Measurements from ENCODE around the gene NAP1L5. TPM values are rescaled to one million over a fixed set of nuclear protein-coding genes. Genes with fewer than 3 reads are reported as not detected.

The NAP1L5 gene
- total RNA-seq, 1 donor from 2014 or later, result 5.6 TPM

DNA sequence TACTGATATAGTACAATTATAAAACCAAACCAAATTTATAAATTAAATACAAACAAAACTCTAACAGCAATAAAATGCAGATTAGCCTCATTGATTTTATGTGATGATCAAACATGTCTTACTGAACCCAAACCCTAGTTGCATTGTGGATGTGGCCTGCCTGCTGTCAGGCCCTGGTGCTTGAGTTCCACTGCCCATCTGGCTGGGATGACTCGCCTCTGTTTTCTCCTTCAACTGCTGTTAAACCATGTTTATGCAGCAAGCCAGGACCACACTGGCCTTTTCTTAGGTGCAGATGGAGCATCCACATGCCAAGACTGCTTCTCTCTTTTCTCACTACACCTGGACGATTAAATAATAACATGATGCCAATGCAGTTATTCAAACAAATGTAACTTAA is 22.6 kb downstream of the NAP1L5 start:
- no peaks in the 10 kb centered on the region for H3K27me3 Mint-ChIP-seq (ENCODE audit: low read depth)
- intact Hi-C loops (cut with micrococcal nuclease), result no loop called here
- H3K36me3 Mint-ChIP-seq (ENCODE audit: low read depth), result peaks cover 33% of the 10 kb centered on the region
- peaks cover 5% of the 10 kb centered on the region for H3K4me1 Mint-ChIP-seq (ENCODE audit: low read depth)
- H3K4me3 Mint-ChIP-seq (ENCODE audit: low read depth), result no peak overlapping the region
- H3K27ac Mint-ChIP-seq, result no peak overlapping the region
- no peaks in the 10 kb centered on the region for H3K9me3 Mint-ChIP-seq
- DNase-seq (ENCODE audit: low spot score), result no peak

DNA sequence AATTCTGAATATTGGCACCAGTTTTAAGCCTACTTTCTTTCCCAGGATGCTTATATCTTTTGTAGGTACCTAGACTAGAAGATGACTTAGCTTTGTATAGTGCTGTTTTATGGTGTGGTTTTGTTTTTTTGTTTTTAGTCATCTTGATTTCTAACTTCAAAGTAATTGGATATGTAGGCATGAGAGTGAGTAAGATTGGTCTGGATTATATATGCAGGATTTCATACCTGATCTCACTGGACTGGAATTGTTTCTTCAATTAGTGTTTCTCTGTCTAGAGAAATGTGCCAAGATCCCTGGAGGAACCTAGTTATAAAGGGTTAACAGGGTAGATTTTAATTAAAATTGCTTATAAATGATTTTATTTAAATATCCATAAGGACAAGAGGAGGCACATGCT is 23.1 kb downstream of the NAP1L5 start:
- no peaks in the 10 kb centered on the region for H3K9me3 Mint-ChIP-seq
- no peak overlapping the region for H3K4me3 Mint-ChIP-seq (ENCODE audit: low read depth)
- intact Hi-C loops (cut with micrococcal nuclease), result no loop called here
- peaks cover 30% of the 10 kb centered on the region for H3K36me3 Mint-ChIP-seq (ENCODE audit: low read depth)
- no peak for DNase-seq (ENCODE audit: low spot score)
- H3K4me1 Mint-ChIP-seq (ENCODE audit: low read depth), result peaks cover 3% of the 10 kb centered on the region
- no peaks in the 10 kb centered on the region for H3K27me3 Mint-ChIP-seq (ENCODE audit: low read depth)
- no peak overlapping the region for H3K27ac Mint-ChIP-seq

DNA sequence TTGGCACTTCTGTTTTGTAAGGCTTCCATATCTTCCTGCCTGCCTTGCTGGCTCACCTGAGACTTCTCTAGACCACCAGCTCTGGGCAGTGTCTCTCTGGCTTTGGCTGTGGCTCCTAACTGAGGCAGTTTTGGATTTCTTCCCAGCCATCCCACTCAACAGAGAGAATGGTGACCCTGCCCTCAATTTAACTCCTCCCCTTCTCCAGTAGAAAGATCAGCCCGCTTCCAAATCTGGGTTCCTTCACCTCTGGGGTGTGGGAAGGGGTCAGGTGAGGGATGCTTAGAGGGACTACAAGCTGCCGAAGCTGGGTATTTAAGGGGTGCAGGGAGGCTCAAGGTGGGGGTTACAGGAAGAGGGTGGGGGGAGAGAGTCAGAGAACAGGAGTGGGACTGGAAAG is 23.7 kb downstream of the NAP1L5 start:
- no peak for DNase-seq (ENCODE audit: low spot score)
- H3K27me3 Mint-ChIP-seq (ENCODE audit: low read depth), result no peaks in the 10 kb centered on the region
- no peak overlapping the region for H3K27ac Mint-ChIP-seq
- H3K36me3 Mint-ChIP-seq (ENCODE audit: low read depth), result peaks cover 31% of the 10 kb centered on the region
- intact Hi-C loops (cut with micrococcal nuclease), result no loop called here
- peaks cover 3% of the 10 kb centered on the region for H3K4me1 Mint-ChIP-seq (ENCODE audit: low read depth)
- H3K9me3 Mint-ChIP-seq, result no peaks in the 10 kb centered on the region
- H3K4me3 Mint-ChIP-seq (ENCODE audit: low read depth), result no peak overlapping the region

DNA sequence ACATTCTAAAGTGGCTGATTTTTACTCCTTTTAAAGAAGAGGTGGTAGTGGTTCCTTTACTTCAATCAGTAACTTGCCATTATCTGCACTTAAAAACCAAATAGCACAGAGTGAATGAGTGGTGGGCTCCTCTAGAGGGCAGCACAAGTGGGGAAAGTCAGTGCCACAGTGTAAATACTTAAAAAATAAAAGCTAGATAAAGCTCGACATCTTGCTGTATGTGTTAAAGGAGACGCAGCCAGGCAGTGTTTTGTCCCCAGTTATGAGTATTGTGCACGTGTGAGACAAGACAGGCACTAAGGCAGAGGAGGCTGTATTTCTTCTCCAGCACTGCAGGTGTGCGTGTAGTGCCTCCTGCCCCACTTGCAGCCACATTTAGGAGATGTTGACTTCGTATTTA is 24.6 kb downstream of the NAP1L5 start:
- H3K36me3 Mint-ChIP-seq (ENCODE audit: low read depth), result peaks cover 29% of the 10 kb centered on the region

DNA sequence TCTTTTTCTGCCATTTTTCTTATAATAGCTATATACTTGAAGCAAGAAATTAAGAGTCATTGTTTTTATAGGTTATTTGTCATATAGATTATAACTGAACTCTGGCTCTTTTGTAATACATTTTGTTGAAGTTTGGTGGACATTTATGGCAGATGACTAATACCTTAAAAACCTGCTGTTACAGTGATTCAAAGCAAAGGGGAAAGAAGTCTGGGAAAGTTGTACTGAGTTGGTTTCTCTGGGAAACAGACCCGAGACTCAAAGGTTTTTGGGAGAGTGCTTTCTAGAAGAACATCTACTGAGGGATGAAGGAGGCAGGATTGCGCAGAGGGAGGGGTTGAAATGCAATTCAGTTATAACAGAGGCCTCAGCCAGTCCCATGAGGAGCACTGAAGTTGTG is 35.9 kb downstream of the NAP1L5 start:
- Mint-ChIP-seq H3K27me3 (ENCODE audit: low read depth) (no peaks in the 10 kb centered on the region), H3K4me3 (ENCODE audit: low read depth) (no peak overlapping the region), H3K36me3 (ENCODE audit: low read depth) (peaks cover 8% of the 10 kb centered on the region), H3K9me3 (no peaks in the 10 kb centered on the region), H3K4me1 (ENCODE audit: low read depth) (peaks cover 10% of the 10 kb centered on the region), H3K27ac (no peak overlapping the region)
- intact Hi-C loops (cut with micrococcal nuclease), result no loop called here
- DNase-seq (ENCODE audit: low spot score), result no peak

More for the DNA sequence above, 24.6 kb downstream of the NAP1L5 start:
- H3K4me3 Mint-ChIP-seq (ENCODE audit: low read depth), result no peak overlapping the region
- peaks cover 3% of the 10 kb centered on the region for H3K4me1 Mint-ChIP-seq (ENCODE audit: low read depth)
- H3K27me3 Mint-ChIP-seq (ENCODE audit: low read depth), result no peaks in the 10 kb centered on the region
- no peak for DNase-seq (ENCODE audit: low spot score)
- H3K27ac Mint-ChIP-seq, result no peak overlapping the region
- intact Hi-C loops (cut with micrococcal nuclease), result no loop called here
- H3K9me3 Mint-ChIP-seq, result no peaks in the 10 kb centered on the region

DNA sequence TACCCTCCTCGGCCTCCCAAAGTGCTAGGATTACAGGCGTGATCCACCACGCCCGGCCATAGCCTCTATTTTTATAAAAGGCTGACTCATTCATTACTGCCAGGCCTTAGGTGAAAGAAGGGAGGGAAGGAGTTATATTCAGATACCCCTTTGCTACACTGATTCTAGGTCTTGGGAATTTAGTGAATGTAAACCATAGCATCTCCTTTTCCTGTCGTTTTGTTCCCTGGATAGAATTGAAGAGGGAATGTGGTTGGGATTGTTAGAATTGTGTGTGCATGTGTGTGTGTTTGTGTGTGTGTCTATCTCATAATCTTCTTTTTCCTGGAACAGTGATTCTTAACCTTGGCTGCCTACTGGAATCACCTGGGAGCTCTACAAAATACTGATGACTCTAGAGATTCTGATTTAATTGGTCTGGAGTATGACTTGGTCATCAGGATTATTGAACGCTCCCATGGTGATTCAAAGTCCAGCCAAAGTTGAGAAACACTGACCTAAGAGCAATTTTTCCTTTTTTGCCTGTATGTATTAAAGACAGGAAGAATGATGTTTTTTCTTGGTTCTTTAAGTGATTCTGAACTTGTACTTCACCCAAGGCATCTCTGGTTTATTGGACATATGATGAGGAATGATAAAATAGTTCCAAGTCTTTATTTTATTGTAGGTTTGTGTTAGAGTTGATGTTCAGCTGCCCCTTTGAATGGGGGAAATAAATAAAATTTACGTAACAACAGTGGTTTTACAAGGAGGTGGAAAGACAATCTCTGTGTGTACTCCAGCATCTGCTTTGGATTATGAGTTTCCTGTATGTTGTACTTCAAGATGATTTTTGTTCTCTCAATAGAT is 37.0 kb downstream of the NAP1L5 start:
- H3K27ac Mint-ChIP-seq, result no peak overlapping the region
- H3K36me3 Mint-ChIP-seq (ENCODE audit: low read depth), result peaks cover 18% of the 10 kb centered on the region
- H3K4me3 Mint-ChIP-seq (ENCODE audit: low read depth), result no peak overlapping the region
- H3K27me3 Mint-ChIP-seq (ENCODE audit: low read depth), result no peaks in the 10 kb centered on the region
- no peak for DNase-seq (ENCODE audit: low spot score)
- no peaks in the 10 kb centered on the region for H3K9me3 Mint-ChIP-seq
- peaks cover 10% of the 10 kb centered on the region for H3K4me1 Mint-ChIP-seq (ENCODE audit: low read depth)
- intact Hi-C loops (cut with micrococcal nuclease), result no loop called here

DNA sequence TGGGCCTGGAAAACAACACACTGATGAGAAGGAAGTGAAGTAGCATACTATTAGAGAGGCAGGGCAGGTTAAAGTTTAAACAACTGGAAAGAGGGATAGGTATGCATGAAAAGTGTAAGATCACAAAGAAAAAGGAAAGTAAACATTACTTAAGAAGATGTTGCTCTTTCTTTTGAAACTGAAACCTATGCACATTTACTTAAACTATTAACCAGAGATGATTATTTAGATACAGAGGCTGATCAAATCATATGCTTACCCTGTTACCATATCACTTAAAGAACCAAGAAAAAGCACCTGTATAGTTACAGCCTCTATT is 37.8 kb downstream of the NAP1L5 start:
- peaks cover 26% of the 10 kb centered on the region for H3K36me3 Mint-ChIP-seq (ENCODE audit: low read depth)
- H3K27ac Mint-ChIP-seq, result no peak overlapping the region
- no peaks in the 10 kb centered on the region for H3K27me3 Mint-ChIP-seq (ENCODE audit: low read depth)

DNA sequence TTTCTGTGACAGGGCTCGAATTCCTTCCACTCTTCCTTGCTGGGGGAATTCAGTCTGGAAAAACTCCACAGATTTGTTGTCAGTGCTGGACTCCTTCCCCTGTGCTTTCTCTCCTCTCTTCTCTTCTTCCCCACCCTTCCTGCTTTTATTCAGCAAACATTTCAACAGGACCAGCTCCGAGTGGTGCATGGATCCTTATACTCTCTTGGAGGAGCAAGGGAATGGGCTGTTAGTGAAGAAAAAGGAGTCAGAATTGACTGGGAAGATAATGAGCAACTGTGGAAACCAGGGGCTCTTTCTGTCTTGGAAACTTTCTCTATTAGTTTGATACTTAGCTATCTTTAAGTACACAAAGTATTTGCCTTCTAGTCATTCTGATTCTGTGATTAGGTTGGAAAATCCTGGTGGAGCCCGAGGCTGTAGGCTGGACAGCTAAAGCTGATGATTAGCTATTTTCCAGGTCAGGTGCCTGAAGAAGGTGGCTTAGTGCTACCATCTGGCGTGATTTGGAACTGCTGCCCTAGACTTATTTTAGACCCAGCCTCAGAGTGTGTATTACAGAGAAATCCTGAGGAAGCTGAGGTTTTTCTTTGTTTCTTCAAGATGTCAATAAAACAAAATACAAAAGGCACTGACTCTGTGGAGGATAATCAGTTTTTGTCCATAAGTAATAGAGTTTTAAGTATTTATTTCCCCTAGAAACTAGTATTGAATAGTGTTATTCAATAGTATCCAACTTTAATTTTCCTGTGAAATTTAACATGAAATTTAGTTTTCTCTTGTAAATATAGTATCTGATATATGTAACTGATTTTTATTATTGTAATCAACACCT is 38.4 kb downstream of the NAP1L5 start:
- no peaks in the 10 kb centered on the region for H3K9me3 Mint-ChIP-seq
- DNase-seq (ENCODE audit: low spot score), result no peak
- intact Hi-C loops (cut with micrococcal nuclease), result loop anchor here (1.0 kb wide), 1 partner anchor 120 kb away; no protein-coding TSS in a partner anchor
- no peak overlapping the region for H3K4me3 Mint-ChIP-seq (ENCODE audit: low read depth)
- H3K36me3 Mint-ChIP-seq (ENCODE audit: low read depth), result peaks cover 25% of the 10 kb centered on the region
- peaks cover 10% of the 10 kb centered on the region for H3K4me1 Mint-ChIP-seq (ENCODE audit: low read depth)
- no peaks in the 10 kb centered on the region for H3K27me3 Mint-ChIP-seq (ENCODE audit: low read depth)
- H3K27ac Mint-ChIP-seq, result no peak overlapping the region

More for the DNA sequence above, 37.8 kb downstream of the NAP1L5 start:
- H3K4me3 Mint-ChIP-seq (ENCODE audit: low read depth), result no peak overlapping the region
- H3K4me1 Mint-ChIP-seq (ENCODE audit: low read depth), result peaks cover 10% of the 10 kb centered on the region
- H3K9me3 Mint-ChIP-seq, result no peaks in the 10 kb centered on the region
- no peak for DNase-seq (ENCODE audit: low spot score)
- intact Hi-C loops (cut with micrococcal nuclease), result loop anchor here (1.0 kb wide), 1 partner anchor 121 kb away; no protein-coding TSS in a partner anchor

DNA sequence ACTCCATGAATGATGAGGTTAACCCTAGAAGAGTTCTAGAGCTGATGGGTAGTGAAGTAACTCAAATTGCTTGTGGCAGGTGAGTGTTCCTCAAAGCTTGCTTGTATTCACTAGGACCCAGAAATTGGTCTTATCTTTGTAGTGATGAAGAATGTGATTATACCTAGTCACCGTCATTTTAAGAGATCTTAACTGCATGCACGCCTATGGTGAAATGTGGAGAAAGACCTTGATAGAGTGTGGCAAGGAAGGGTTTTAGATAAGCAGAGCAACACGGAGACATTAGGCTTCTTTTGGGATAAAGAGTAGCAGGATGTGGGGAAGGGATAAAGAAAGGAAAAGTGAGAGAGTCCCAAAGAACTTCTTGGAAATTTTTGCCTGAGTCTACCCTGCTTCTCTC is 42.4 kb downstream of the NAP1L5 start:
- no peak for DNase-seq (ENCODE audit: low spot score)
- Mint-ChIP-seq H3K4me3 (ENCODE audit: low read depth) (no peak overlapping the region), H3K27ac (no peak overlapping the region), H3K27me3 (ENCODE audit: low read depth) (no peaks in the 10 kb centered on the region), H3K36me3 (ENCODE audit: low read depth) (peaks cover 32% of the 10 kb centered on the region), H3K4me1 (ENCODE audit: low read depth) (peaks cover 13% of the 10 kb centered on the region), H3K9me3 (no peaks in the 10 kb centered on the region)
- intact Hi-C loops (cut with micrococcal nuclease), result no loop called here

DNA sequence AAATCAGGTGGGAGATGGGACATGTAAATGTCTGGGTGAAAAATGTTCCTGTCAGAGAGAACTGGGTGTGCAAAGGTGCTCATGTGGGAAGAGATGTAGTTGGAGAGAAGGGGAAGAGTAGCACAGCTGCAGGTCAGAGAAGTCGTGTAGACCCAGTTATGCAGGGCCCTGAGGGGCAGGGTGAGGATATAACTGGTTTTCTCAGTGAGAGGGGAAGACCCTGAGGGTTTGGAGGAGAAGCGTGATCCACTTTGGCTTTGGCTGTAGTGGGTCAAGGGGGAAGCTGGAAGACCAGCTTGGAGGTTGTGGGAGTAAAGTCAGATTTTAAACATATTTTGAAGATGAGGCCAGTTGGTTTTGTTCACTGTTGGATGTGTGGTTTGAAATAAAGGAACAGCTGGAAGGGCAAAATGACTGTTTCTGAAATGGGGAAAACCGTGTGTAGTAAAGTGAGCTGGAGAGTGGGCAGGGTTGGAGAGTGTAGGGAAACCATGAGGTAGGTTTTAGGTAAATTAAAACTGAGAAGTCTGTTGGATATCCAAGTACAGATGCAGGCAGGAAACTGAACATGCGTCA is 44.2 kb downstream of the NAP1L5 start:
- no peak for DNase-seq (ENCODE audit: low spot score)
- intact Hi-C loops (cut with micrococcal nuclease), result no loop called here
- Mint-ChIP-seq H3K27ac (no peak overlapping the region), H3K36me3 (ENCODE audit: low read depth) (peaks cover 32% of the 10 kb centered on the region), H3K4me3 (ENCODE audit: low read depth) (no peak overlapping the region), H3K9me3 (no peaks in the 10 kb centered on the region), H3K27me3 (ENCODE audit: low read depth) (no peaks in the 10 kb centered on the region), H3K4me1 (ENCODE audit: low read depth) (peaks cover 3% of the 10 kb centered on the region)

DNA sequence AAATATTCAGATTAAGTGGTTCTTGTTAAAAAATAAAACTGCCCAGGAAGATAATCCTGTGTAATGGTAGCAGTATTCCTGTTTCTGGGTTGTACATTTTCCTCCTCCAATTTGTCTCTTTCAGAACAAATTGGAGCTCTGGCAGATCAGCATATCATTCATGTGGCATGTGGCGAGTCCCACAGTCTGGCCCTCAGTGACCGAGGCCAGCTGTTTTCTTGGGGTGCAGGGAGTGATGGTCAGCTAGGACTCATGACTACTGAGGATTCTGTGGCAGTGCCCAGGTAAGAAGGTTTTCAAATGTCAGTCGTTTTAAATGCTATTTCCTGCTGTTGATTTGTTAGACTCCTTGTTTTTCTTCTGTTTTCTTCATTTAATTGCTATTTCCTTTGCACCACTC is 47.9 kb downstream of the NAP1L5 start:
- no peak overlapping the region for H3K4me3 Mint-ChIP-seq (ENCODE audit: low read depth)
- intact Hi-C loops (cut with micrococcal nuclease), result no loop called here
- no peaks in the 10 kb centered on the region for H3K9me3 Mint-ChIP-seq
- no peaks in the 10 kb centered on the region for H3K27me3 Mint-ChIP-seq (ENCODE audit: low read depth)
- H3K27ac Mint-ChIP-seq, result no peak overlapping the region
- peaks cover 3% of the 10 kb centered on the region for H3K4me1 Mint-ChIP-seq (ENCODE audit: low read depth)
- H3K36me3 Mint-ChIP-seq (ENCODE audit: low read depth), result peaks cover 10% of the 10 kb centered on the region
- no peak for DNase-seq (ENCODE audit: low spot score)

DNA sequence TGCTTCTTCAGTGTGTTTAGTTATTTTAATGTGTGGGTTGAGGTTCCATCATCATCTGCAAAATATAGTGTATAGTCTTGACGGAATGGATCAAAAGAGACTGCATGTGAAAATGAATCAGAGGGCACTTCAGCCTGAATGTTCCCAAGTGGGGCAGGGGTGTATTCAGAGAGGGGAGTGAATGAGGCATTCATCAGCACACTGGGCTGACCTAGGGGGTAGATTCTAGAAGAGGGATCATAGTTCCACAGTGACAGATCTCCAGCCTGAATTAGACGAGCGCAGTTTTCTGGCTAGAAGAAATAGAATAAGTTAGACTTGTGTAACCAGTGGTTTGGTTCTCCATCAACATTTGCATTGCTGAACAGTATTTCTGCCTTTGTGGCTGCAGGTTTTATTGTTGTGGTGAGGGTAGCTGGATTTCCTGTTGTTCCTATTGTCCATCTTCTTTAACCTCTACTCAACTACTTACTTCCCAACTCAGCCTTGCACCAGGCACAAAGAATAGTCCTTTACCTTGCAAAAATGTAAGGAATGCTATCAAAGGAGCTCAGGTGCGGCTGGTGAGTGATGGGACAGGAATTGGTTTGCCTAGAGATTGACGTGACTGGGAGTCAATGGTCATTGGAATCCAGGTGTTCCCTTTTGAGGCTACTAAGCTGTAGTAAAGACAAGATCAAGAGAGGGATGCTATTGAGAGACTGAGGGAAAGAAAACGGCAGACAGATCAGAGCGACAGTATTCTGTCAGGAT is 50.9 kb downstream of the NAP1L5 start:
- H3K27ac Mint-ChIP-seq, result no peak overlapping the region
- H3K4me1 Mint-ChIP-seq (ENCODE audit: low read depth), result no peaks in the 10 kb centered on the region
- no peak for DNase-seq (ENCODE audit: low spot score)
- no peaks in the 10 kb centered on the region for H3K36me3 Mint-ChIP-seq (ENCODE audit: low read depth)
- H3K27me3 Mint-ChIP-seq (ENCODE audit: low read depth), result no peaks in the 10 kb centered on the region
- no peaks in the 10 kb centered on the region for H3K9me3 Mint-ChIP-seq
- H3K4me3 Mint-ChIP-seq (ENCODE audit: low read depth), result no peak overlapping the region
- intact Hi-C loops (cut with micrococcal nuclease), result no loop called here

All from activated T-helper 2 cell treated with anti-CD3 and anti-CD28 coated beads, Interferon-gamma antibody, Interleukin-2, Interleukin-4, amounts not matched to agents 10 μg/mL and 5 μg/mL and 100 μg/mL, durations not matched to agents 14 hours and 24 hours and 36 hours (primary cell).